Smooth muscle cell (in vitro differentiated cells): ENCODE data around the gene XKR7. TPM values are rescaled to one million over a fixed set of nuclear protein-coding genes. Genes with fewer than 3 reads are reported as not detected.

Experiments
- DNase-seq: peaks from one replicate; lab custom pipeline; 2025; ENCODE audit not compliant: unreplicated experiment; lab: John Stamatoyannopoulos, UW
- H2AFZ ChIP-seq: fragments of 200-600 bp; sonication (generic); 2 replicates; pipeline ENCODE4 v1.6.0; 2016; ENCODE audit warnings: antibody characterized with exemption, low read depth, mild to moderate bottlenecking
- H3F3A ChIP-seq: fragments of 200-600 bp; sonication (generic); 2 replicates; pipeline ENCODE4 v1.6.0; 2017; ENCODE audit warnings: antibody characterized with exemption, low read depth
- H3K27ac ChIP-seq: fragments of 200-600 bp; sonication (generic); 2 replicates; pipeline ENCODE4 v1.5.1; 2016; ENCODE audit warnings: low read depth, mild to moderate bottlenecking
- H3K27me3 ChIP-seq: fragments of 200-600 bp; sonication (generic); 2 replicates; pipeline ENCODE4 v1.6.1; 2016; ENCODE audit warnings: low read depth, mild to moderate bottlenecking
- H3K36me3 ChIP-seq: fragments of 200-600 bp; sonication (generic); 2 replicates; pipeline ENCODE4 v1.5.1; 2016; ENCODE audit warnings: low read depth
- H3K4me1 ChIP-seq: fragments of 200-600 bp; sonication (generic); 2 replicates; pipeline ENCODE4 v1.5.1; 2016; ENCODE audit warnings: low read depth
- H3K4me2 ChIP-seq: fragments of 200-600 bp; sonication (generic); 2 replicates; pipeline ENCODE4 v1.6.0; 2016; ENCODE audit warnings: mild to moderate bottlenecking
- H3K4me3 ChIP-seq: fragments of 200-600 bp; sonication (generic); 2 replicates; pipeline ENCODE4 v1.5.1; 2016; ENCODE audit warnings: mild to moderate bottlenecking
- H3K79me2 ChIP-seq: fragments of 200-600 bp; sonication (generic); 2 replicates; pipeline ENCODE4 v1.6.0; 2016; ENCODE audit warnings: low read depth, mild to moderate bottlenecking
- H3K9ac ChIP-seq: fragments of 200-600 bp; sonication (generic); 2 replicates; pipeline ENCODE4 v1.6.0; 2016; ENCODE audit warnings: low read depth
- H3K9me3 ChIP-seq: fragments of 200-600 bp; sonication (generic); replicated peaks from 2 replicates; pipeline ENCODE4 v1.5.1; 2016; ENCODE audit warnings: low read depth
- H4K20me1 ChIP-seq: fragments of 200-600 bp; sonication (generic); 2 replicates; pipeline ENCODE4 v1.6.0; 2016; ENCODE audit warnings: low read depth
- CTCF ChIP-seq: fragments of 200-600 bp; sonication (generic); IDR thresholded peaks from 2 replicates; pipeline ENCODE4 v1.5.1; 2017; ENCODE audit warnings: borderline replicate concordance, mild to moderate bottlenecking, antibody characterized with exemption; ENCODE audit not compliant: insufficient read depth, poor library complexity, severe bottlenecking
- WGBS: methylation state at CpG from one replicate; pipeline ENCODE4 v1.1.7; 2016; ENCODE audit warnings: low lambda C conversion rate; 5-methylcytosine and 5-hydroxymethylcytosine counted together
- polyA plus RNA-seq: library from polyadenylated mRNA; unstranded; fragments of >200 nt; fragmentation: Nextera tagmentation; extraction: Ambion mirVana; gene quantifications from 2 replicates; pipeline ENCODE4 v1.2.1, GENCODE V29; 2016
- total RNA-seq: library from RNA; depleted of rRNA; stranded (reverse); fragments of >200 nt; gene quantifications from 2 replicates; pipeline ENCODE4 v1.2.3, GENCODE V29; 2014

Gene XKR7
- total and polyA plus RNA-seq, 2 experiments from 2014 or later: not detected

- Histone ChIP-seq H3K27ac (no peak overlapping the region), H3K4me3 (no peak overlapping the region), H3K4me2 (no peak overlapping the region), H3F3A (no peaks in the 10 kb centered on the region), H3K27me3 (peaks cover 5% of the 10 kb centered on the region), H2AFZ (no peak overlapping the region), H3K79me2 (no peaks in the 10 kb centered on the region), H3K9me3 (no peaks in the 10 kb centered on the region), H4K20me1 (no peaks in the 10 kb centered on the region), H3K4me1 (peaks cover 6% of the 10 kb centered on the region), H3K36me3 (no peaks in the 10 kb centered on the region), H3K9ac (no peak overlapping the region)
- TF ChIP-seq CTCF: no peak
- DNase-seq: no peak
- 93% methylated on average over 4 of the region's 4 CpGs for WGBS
Measured at GRCh38 chr20:31977080-31977479, 9.1 kb downstream of the XKR7 start.

DNA sequence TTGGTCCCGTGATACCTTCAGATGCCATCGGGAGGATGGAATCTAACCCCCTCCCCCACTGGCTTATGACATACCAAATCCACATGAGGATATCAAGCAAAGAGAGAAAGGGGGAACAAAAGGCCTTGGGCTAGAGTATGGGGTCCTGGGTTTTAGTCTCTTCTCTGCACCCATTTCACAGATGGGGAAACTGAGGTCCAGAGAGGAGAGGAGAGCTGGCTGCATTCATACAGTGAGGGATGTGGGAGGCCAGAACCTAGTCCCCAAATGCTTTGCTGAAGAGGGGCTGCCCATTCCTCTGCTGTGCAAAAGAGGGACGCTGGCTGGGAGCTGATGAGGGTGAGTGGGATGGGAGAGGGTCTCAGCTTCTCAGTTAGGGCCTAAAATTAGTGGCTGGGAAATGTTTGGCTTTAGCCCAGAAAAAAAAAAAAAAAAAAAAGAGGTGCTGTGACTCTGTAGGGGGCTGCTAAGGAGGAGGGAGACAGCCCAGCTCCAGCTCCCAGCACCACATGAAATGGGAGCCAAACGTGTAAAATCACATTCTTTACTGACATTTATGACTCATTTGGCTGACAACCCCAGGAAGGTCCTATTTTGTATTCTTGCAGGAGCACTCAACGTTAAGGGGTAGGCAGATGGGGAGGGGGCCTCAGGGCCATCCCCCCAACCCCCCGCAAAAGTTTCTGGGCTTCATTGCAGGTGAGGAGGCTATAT, 11.9 kb downstream of the XKR7 start:
- Histone ChIP-seq H3K36me3 (no peaks in the 10 kb centered on the region), H3F3A (no peaks in the 10 kb centered on the region), H3K4me3 (no peak overlapping the region), H3K9ac (no peak overlapping the region), H3K4me2 (no peak overlapping the region), H2AFZ (no peak overlapping the region), H3K27ac (no peak overlapping the region), H4K20me1 (no peaks in the 10 kb centered on the region), H3K27me3 (no peaks in the 10 kb centered on the region), H3K9me3 (no peaks in the 10 kb centered on the region), H3K4me1 (no peaks in the 10 kb centered on the region), H3K79me2 (no peaks in the 10 kb centered on the region)
- no peak for DNase-seq
- TF ChIP-seq CTCF: no peak
- WGBS: 71% methylated on average over 6 of the region's 6 CpGs

DNA sequence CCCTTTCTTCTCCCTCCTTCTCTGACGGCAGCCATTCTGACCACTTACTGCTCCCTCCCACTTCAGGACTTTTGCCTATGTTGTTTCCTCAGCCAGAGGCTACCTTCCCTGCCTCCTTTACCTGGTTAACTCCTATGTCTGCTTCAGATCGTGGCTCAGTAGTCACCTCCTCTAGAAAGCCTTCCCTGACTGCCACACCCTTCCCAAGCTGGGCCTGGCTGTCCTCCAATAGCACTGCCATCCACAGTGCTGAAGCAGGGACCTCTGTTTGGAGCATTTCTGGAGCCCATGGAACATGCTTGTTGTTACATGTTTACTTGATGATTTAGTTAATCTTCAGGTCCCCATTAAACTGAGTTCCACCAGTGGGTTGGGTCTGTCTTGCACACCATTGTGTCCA, 13.8 kb downstream of the XKR7 start:
- Histone ChIP-seq H3K79me2 (no peaks in the 10 kb centered on the region), H3K9me3 (no peaks in the 10 kb centered on the region), H3K9ac (no peak overlapping the region), H4K20me1 (no peaks in the 10 kb centered on the region), H3K36me3 (no peaks in the 10 kb centered on the region), H3K27ac (no peak overlapping the region), H3F3A (no peaks in the 10 kb centered on the region), H3K27me3 (no peaks in the 10 kb centered on the region), H3K4me1 (no peaks in the 10 kb centered on the region), H2AFZ (no peak overlapping the region), H3K4me3 (no peak overlapping the region), H3K4me2 (no peak overlapping the region)
- 72% methylated on average over 2 of the region's 2 CpGs for WGBS
- TF ChIP-seq CTCF: no peak
- DNase-seq: no peak

DNA sequence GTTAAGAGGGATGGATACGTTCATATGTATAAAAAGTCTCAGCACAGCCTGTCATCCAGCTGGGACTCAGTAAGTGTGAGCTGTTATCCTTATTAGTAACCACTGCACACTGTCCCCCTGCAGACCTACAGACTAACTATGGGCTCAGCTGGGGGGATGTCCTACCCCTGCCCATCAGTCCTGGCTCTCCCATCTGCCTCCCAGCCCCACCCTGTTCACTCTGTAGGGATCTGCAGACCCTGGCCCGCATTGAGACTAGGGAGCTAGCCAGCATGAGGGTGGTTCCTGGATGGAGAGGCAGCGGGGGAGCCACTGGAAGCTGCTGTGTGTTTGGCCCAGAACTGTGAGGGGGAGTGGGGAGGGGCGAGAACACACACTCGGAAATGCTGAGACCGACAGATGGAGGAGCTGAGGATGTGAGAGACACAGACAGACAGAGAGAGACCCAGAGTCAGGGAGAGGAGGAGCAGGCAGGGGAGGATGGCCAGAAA, 17.1 kb downstream of the XKR7 start:
- no peak overlapping the region for H3K9ac ChIP-seq
- H3K27me3 ChIP-seq: no peaks in the 10 kb centered on the region
- H3K9me3 ChIP-seq: no peaks in the 10 kb centered on the region
- H2AFZ ChIP-seq: no peak overlapping the region
- no peak overlapping the region for H3K4me3 ChIP-seq
- no peaks in the 10 kb centered on the region for H3K36me3 ChIP-seq
- H3K4me2 ChIP-seq: no peak overlapping the region
- WGBS: 68% methylated on average over 6 of the region's 6 CpGs
- H3K27ac ChIP-seq: no peak overlapping the region
- no peaks in the 10 kb centered on the region for H4K20me1 ChIP-seq
- no peaks in the 10 kb centered on the region for H3F3A ChIP-seq
- no peak for DNase-seq
- H3K79me2 ChIP-seq: no peaks in the 10 kb centered on the region
- no peaks in the 10 kb centered on the region for H3K4me1 ChIP-seq
- no peak for TF ChIP-seq CTCF
